ENCODE data around the gene PDE6D. TPM values are rescaled to one million over a fixed set of nuclear protein-coding genes. Genes with fewer than 3 reads are reported as not detected.

Gene PDE6D
- total and polyA plus RNA-seq, 2 of the 13 experiments (the other 11 are each of a cell fraction or from before 2014, with no cell fraction given), result 14.1 to 23.2 TPM

DNA sequence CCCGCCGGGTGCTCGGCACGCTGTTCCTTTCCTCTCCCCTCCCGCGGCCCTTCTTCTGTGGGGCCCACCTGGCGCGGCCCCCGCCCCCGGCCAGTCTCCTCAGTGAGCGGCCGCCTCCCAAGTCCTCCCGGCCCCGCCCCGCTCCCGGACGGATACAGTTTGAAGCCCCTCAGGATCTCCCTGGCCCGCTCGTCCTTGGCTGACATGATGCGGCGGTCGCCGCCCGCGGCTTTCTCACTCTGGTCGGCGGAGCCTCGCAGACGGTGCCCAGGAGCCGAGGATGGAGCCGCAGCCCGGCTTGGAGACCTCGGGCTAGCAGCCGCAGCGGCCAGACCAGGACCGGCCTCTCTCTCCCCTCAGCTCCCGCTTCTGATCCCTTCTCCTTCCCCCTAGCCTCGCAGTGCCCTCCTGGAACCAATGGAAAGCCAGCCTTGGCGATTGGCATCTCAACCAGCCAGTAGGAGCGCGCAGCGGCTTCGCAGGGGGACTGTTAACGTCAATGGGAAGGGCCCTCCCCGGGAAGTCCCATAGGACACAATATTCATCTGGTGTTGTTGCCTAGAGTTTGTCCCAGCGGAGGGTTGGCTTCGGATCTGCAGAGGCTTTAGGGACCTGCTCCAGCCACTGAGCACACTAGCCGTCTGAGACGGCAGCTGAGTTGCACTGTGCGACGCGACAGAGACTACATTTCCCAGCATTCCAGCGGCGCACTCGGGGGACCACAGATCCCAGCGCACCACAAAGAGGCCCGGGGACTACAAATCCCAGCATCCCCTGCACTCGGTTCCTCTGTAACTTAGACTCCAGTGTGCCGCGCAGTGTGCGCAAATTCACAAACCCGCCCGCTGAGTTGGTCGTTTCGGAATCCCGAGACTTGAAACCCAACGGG, at the start of gene PDE6D (continued):
- TF ChIP-seq, protein P1, sequence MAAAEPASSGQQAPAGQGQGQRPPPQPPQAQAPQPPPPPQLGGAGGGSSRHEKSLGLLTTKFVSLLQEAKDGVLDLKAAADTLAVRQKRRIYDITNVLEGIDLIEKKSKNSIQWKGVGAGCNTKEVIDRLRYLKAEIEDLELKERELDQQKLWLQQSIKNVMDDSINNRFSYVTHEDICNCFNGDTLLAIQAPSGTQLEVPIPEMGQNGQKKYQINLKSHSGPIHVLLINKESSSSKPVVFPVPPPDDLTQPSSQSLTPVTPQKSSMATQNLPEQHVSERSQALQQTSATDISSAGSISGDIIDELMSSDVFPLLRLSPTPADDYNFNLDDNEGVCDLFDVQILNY (CRISPR knock-in tag; conservative IDR thresholded peaks at IDR 0.05), result peak; percentile 59; the same call in 1 of the 2 replicates
- TF ChIP-seq, protein P2, sequence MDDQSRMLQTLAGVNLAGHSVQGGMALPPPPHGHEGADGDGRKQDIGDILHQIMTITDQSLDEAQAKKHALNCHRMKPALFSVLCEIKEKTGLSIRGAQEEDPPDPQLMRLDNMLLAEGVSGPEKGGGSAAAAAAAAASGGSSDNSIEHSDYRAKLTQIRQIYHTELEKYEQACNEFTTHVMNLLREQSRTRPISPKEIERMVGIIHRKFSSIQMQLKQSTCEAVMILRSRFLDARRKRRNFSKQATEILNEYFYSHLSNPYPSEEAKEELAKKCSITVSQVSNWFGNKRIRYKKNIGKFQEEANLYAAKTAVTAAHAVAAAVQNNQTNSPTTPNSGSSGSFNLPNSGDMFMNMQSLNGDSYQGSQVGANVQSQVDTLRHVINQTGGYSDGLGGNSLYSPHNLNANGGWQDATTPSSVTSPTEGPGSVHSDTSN (CRISPR knock-in tag; IDR thresholded peaks at IDR 0.05; ENCODE audit: borderline replicate concordance), result peak; percentile 93; the same call in 1 of the 2 replicates
- TF ChIP-seq PHF21A (CRISPR knock-in tag; IDR thresholded peaks at IDR 0.05), result peak; percentile 97
- TF ChIP-seq NKX3-1 (CRISPR knock-in tag; IDR thresholded peaks at IDR 0.05), result 0 out of 2 replicates have a peak, but pooled peaks have one; percentile 82
- no peak for TF ChIP-seq GFI1 (CRISPR knock-in tag; IDR thresholded peaks at IDR 0.05; ENCODE audit: borderline replicate concordance)
- TF ChIP-seq POGZ (CRISPR knock-in tag; IDR thresholded peaks at IDR 0.05), result peak; percentile 57
- TF ChIP-seq, protein P3, sequence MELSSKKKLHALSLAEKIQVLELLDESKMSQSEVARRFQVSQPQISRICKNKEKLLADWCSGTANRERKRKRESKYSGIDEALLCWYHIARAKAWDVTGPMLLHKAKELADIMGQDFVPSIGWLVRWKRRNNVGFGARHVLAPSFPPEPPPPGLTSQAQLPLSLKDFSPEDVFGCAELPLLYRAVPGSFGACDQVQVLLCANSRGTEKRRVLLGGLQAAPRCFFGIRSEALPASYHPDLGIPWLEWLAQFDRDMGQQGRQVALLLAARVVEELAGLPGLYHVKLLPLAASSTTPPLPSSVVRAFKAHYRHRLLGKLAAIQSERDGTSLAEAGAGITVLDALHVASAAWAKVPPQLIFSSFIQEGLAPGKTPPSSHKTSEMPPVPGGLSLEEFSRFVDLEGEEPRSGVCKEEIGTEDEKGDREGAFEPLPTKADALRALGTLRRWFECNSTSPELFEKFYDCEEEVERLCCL (CRISPR knock-in tag; IDR thresholded peaks at IDR 0.05; ENCODE audit: borderline replicate concordance), result no peak
- TF ChIP-seq GZF1 (CRISPR knock-in tag; IDR thresholded peaks at IDR 0.05), result 0 out of 2 replicates have a peak, but pooled peaks have one; percentile 6
- 0 out of 2 replicates have a peak, but pooled peaks have one; percentile 62 for TF ChIP-seq CAMTA2 (CRISPR knock-in tag; IDR thresholded peaks at IDR 0.05; ENCODE audit: borderline replicate concordance)
- peak; percentile 56; the same call in 1 of the 2 replicates for TF ChIP-seq ZKSCAN1 (IDR thresholded peaks at IDR 0.05; ENCODE audit: low read length)
- TF ChIP-seq ZNF33B (CRISPR knock-in tag; IDR thresholded peaks at IDR 0.05), result peak; percentile 89
- TF ChIP-seq, protein P4, sequence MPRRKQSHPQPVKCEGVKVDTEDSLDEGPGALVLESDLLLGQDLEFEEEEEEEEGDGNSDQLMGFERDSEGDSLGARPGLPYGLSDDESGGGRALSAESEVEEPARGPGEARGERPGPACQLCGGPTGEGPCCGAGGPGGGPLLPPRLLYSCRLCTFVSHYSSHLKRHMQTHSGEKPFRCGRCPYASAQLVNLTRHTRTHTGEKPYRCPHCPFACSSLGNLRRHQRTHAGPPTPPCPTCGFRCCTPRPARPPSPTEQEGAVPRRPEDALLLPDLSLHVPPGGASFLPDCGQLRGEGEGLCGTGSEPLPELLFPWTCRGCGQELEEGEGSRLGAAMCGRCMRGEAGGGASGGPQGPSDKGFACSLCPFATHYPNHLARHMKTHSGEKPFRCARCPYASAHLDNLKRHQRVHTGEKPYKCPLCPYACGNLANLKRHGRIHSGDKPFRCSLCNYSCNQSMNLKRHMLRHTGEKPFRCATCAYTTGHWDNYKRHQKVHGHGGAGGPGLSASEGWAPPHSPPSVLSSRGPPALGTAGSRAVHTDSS (CRISPR knock-in tag; conservative IDR thresholded peaks at IDR 0.05), result peak; percentile 63; the same call in 1 of the 2 replicates
- peak in 1 of 2 experiments; percentile 82; a peak in 1 of 4 replicates for TF ChIP-seq KLF16 (CRISPR knock-in tag; IDR thresholded peaks at IDR 0.05)
- TF ChIP-seq ZNF552 (CRISPR knock-in tag; IDR thresholded peaks at IDR 0.05; ENCODE audit: borderline replicate concordance), result no peak
- TF ChIP-seq, protein P5, sequence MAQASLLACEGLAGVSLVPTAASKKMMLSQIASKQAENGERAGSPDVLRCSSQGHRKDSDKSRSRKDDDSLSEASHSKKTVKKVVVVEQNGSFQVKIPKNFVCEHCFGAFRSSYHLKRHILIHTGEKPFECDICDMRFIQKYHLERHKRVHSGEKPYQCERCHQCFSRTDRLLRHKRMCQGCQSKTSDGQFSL (CRISPR knock-in tag; IDR thresholded peaks at IDR 0.05), result peak; percentile 27; the same call in 1 of the 2 replicates
- TF ChIP-seq, protein P6, sequence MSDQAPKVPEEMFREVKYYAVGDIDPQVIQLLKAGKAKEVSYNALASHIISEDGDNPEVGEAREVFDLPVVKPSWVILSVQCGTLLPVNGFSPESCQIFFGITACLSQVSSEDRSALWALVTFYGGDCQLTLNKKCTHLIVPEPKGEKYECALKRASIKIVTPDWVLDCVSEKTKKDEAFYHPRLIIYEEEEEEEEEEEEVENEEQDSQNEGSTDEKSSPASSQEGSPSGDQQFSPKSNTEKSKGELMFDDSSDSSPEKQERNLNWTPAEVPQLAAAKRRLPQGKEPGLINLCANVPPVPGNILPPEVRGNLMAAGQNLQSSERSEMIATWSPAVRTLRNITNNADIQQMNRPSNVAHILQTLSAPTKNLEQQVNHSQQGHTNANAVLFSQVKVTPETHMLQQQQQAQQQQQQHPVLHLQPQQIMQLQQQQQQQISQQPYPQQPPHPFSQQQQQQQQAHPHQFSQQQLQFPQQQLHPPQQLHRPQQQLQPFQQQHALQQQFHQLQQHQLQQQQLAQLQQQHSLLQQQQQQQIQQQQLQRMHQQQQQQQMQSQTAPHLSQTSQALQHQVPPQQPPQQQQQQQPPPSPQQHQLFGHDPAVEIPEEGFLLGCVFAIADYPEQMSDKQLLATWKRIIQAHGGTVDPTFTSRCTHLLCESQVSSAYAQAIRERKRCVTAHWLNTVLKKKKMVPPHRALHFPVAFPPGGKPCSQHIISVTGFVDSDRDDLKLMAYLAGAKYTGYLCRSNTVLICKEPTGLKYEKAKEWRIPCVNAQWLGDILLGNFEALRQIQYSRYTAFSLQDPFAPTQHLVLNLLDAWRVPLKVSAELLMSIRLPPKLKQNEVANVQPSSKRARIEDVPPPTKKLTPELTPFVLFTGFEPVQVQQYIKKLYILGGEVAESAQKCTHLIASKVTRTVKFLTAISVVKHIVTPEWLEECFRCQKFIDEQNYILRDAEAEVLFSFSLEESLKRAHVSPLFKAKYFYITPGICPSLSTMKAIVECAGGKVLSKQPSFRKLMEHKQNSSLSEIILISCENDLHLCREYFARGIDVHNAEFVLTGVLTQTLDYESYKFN (CRISPR knock-in tag; conservative IDR thresholded peaks at IDR 0.05), result peak; percentile 25; the same call in 1 of the 2 replicates
- TF ChIP-seq ZNF607 (CRISPR knock-in tag; IDR thresholded peaks at IDR 0.05; ENCODE audit: borderline replicate concordance), result peak; percentile 30; the same call in 1 of the 2 replicates
- TF ChIP-seq ZNF839 (CRISPR knock-in tag; IDR thresholded peaks at IDR 0.05; ENCODE audit: borderline replicate concordance), result 0 out of 2 replicates have a peak, but pooled peaks have one; percentile 83
